Mucosa of descending colon (tissue), 3 donors: ENCODE measurements around the gene PDGFA. TPM values are rescaled to one million over a fixed set of nuclear protein-coding genes. Genes with fewer than 3 reads are reported as not detected.

Experiments used
- ATAC-seq: fragments of 200-7000 bp; cut with Tn5 transposase; one replicate; pipeline ENCODE4 v1.9.1; 2020; ENCODE audit warnings: mild to moderate bottlenecking, moderate library complexity
- DNase-seq, 3 donors: peaks; one replicate each; pipeline ENCODE4 v3.0.0-alpha.2; 2020
- H3K36me3 ChIP-seq: fragments of 200-600 bp; one replicate; pipeline ENCODE4 v1.8.0; 2021; ENCODE audit warnings: low read depth, mild to moderate bottlenecking
- H3K4me1 ChIP-seq: fragments of 200-600 bp; one replicate; pipeline ENCODE4 v1.8.0; 2021; ENCODE audit warnings: low read depth, mild to moderate bottlenecking
- H3K4me3 ChIP-seq: fragments of 200-600 bp; one replicate; pipeline ENCODE4 v1.8.0; 2021; ENCODE audit warnings: mild to moderate bottlenecking
- H3K9me3 ChIP-seq: fragments of 200-600 bp; one replicate; pipeline ENCODE4 v1.8.0; 2021; ENCODE audit warnings: mild to moderate bottlenecking
- CTCF ChIP-seq: fragments of 200-600 bp; IDR thresholded peaks from one replicate; pipeline ENCODE4 v1.8.0; 2022; ENCODE audit warnings: antibody characterized with exemption, mild to moderate bottlenecking
- intact Hi-C, 2 donors: fragments of 100-400 bp; cut with DNase I in 1 of 2; cut with micrococcal nuclease in 1 of 2; formaldehyde crosslinking; loops; one replicate each; pipeline versions ENCODE4 v1.11.0 to v1.11.1; 2022; cut with DNase I, micrococcal nuclease
- total RNA-seq, 3 donors: library from RNA; stranded (reverse); fragmentation: NEBNext Ultra II Directional in 2 of 3; extraction: Animal tissue kit (Norgen Biotek cat#: 25700) in 2 of 3; gene quantifications; one replicate each; pipeline versions ENCODE4 v1.2.1 to v1.2.4, GENCODE V29; 2021 to 2023
- donor health status: DM: no; HTN: no; CAD: no; lungs with moderate emphysema.
- donor health status: DM: no; HTN: no; CAD: no.
- donor health status: DM: no; HTN: yes; CAD: no.

PDGFA gene
- total RNA-seq, 3 donors from 2014 or later, result 52.7 to 63.0 (median 57.5) TPM

GRCh38 chr7:493661-494251, 25.9 kb downstream of the PDGFA start:
- Histone ChIP-seq H3K4me3 (no peak overlapping the region), H3K9me3 (no peaks in the 10 kb centered on the region), H3K36me3 (no peaks in the 10 kb centered on the region), H3K4me1 (no peaks in the 10 kb centered on the region)
- TF ChIP-seq CTCF, result no peak
- DNase-seq (peak in 2 of 3 donors; percentile 22 to 39), ATAC-seq (no peak)
- intact Hi-C loops, result no loop called here

DNA sequence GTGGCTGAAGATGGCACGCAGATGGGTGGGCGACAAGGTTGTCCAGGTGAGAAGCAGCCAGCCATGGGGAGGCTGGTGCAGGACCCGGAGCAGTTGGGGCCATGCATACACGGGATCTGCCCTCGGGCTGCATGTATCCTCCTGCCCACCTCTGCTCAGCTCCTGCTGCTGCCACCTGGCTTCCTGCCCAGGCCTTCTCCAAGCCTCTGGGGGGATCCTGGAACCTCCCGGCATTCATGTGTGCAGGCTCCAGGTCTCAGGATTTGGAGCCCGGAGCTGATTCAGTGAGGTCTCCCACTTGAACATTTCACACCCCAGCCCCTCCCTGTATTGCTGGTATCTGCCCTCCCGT, 27.0 kb downstream of the PDGFA start:
- ATAC-seq (no peak), DNase-seq (peak in 2 of 3 donors; percentile 7 to 34)
- H3K9me3 ChIP-seq, result no peaks in the 10 kb centered on the region
- intact Hi-C loops, result no loop called here
- no peaks in the 10 kb centered on the region for H3K4me1 ChIP-seq
- no peak overlapping the region for H3K4me3 ChIP-seq
- TF ChIP-seq CTCF, result no peak
- H3K36me3 ChIP-seq, result no peaks in the 10 kb centered on the region

- TF ChIP-seq CTCF, result no peak
- no peak overlapping the region for H3K4me3 ChIP-seq
- no peak for ATAC-seq
- no peaks in the 10 kb centered on the region for H3K9me3 ChIP-seq
- no peaks in the 10 kb centered on the region for H3K4me1 ChIP-seq
- peak in 2 of 3 donors; percentile 14 to 39 for DNase-seq
- intact Hi-C loops, result no loop called here
- H3K36me3 ChIP-seq, result no peaks in the 10 kb centered on the region
Measured at GRCh38 chr7:491958-492713, 27.5 kb downstream of the PDGFA start.

- no peak for TF ChIP-seq CTCF
- intact Hi-C loops, result no loop called here
- Histone ChIP-seq H3K4me3 (no peak overlapping the region), H3K4me1 (no peaks in the 10 kb centered on the region), H3K36me3 (no peaks in the 10 kb centered on the region), H3K9me3 (no peaks in the 10 kb centered on the region)
- no peak for ATAC-seq
- DNase-seq, result peak in 2 of 3 donors; percentile 16 to 23
Measured at GRCh38 chr7:491292-491957, 28.2 kb downstream of the PDGFA start.

DNA sequence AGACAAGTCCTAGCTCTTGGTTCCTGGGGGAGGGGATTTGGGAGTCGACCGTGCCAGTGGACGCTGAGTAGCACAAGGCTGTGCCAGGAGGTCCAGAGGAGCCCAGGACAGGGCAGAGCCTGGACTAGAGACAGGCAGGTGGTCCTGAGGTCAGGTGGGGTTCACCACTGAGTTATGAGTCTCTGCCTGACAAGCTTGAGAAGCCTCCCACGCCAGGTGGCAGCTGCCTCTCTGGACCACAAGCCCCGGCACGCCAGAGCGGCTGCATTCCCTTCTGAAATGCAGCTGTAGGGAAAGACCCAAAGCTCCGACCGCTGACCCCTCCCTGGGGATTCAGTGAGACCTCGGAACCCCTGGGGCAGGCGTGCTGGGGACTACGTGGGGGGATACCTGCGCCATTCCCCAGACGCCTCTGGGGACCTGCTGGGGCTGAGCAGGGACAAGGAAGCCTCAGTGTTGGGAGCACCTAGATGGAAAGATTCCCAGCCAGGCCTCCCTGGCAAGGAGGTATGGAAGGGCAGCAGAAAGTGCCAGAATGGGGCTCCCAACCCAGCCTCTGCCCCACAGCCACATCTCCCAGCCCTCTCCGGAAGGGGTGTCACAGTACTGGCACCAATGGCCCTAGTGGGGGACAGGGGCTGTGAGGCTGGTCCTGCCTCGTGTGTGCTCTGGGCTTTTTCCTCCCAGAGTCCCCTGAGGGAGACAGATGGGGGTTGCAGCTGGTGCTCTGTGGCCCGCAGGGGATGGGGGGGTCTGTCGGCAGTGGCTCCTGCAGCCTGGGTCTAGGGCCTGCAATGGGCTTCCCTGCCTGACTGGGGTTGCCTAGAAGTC, 29.0 kb downstream of the PDGFA start:
- ATAC-seq (no peak), DNase-seq (peak in 2 of 3 donors; percentile 12 to 34)
- Histone ChIP-seq H3K4me1 (peaks cover 3% of the 10 kb centered on the region), H3K4me3 (no peak overlapping the region), H3K36me3 (no peaks in the 10 kb centered on the region), H3K9me3 (no peaks in the 10 kb centered on the region)
- intact Hi-C loops, result no loop called here
- TF ChIP-seq CTCF, result no peak
